Measurements from ENCODE around the gene CPT1A. TPM values are rescaled to one million over a fixed set of nuclear protein-coding genes. Genes with fewer than 3 reads are reported as not detected.

Gene CPT1A
- total RNA-seq, 1 donor: 29.3 TPM

- Histone ChIP-seq H3K27me3 (ENCODE audit: insufficient read depth, low read length) (no peaks in the 10 kb centered on the region), H3K27ac (ENCODE audit: low read depth, low read length) (no peak overlapping the region), H3K36me3 (ENCODE audit: insufficient read depth, low read length) (no peaks in the 10 kb centered on the region), H3K4me2 (ENCODE audit: insufficient read depth, low read length) (no peak overlapping the region), H4K20me1 (ENCODE audit: insufficient read depth, low read length) (peaks cover 35% of the 10 kb centered on the region), H3K4me3 (ENCODE audit: insufficient read depth, low read length) (no peak overlapping the region), H3K4me1 (ENCODE audit: insufficient read depth, low read length) (no peaks in the 10 kb centered on the region), H3K9me3 (ENCODE audit: low read depth, low read length) (no peaks in the 10 kb centered on the region), H3K79me2 (ENCODE audit: insufficient read depth, low read length) (peaks cover 74% of the 10 kb centered on the region), H2AFZ (ENCODE audit: low read length) (no peak overlapping the region)
- TF ChIP-seq CTCF (IDR thresholded peaks at IDR 0.05; ENCODE audit: extremely low read depth, low read depth, low read length): no peak
- DNase-seq (ENCODE audit: insufficient read length, low spot score, missing footprints): no peak
Measured at GRCh38 chr11:68819362-68819761, 22.4 kb downstream of the CPT1A start.

GRCh38 chr11:68818181-68818580, 23.5 kb downstream of the CPT1A start:
- no peaks in the 10 kb centered on the region for H3K9me3 ChIP-seq (ENCODE audit: low read depth, low read length)
- peaks cover 3% of the 10 kb centered on the region for H3K36me3 ChIP-seq (ENCODE audit: insufficient read depth, low read length)
- peaks cover 38% of the 10 kb centered on the region for H4K20me1 ChIP-seq (ENCODE audit: insufficient read depth, low read length)
- H3K27me3 ChIP-seq (ENCODE audit: insufficient read depth, low read length): no peaks in the 10 kb centered on the region
- peaks cover 70% of the 10 kb centered on the region for H3K79me2 ChIP-seq (ENCODE audit: insufficient read depth, low read length)
- H2AFZ ChIP-seq (ENCODE audit: low read length): no peak overlapping the region
- no peaks in the 10 kb centered on the region for H3K4me1 ChIP-seq (ENCODE audit: insufficient read depth, low read length)
- no peak for TF ChIP-seq CTCF (IDR thresholded peaks at IDR 0.05; ENCODE audit: extremely low read depth, low read depth, low read length)
- H3K4me3 ChIP-seq (ENCODE audit: insufficient read depth, low read length): no peak overlapping the region
- no peak overlapping the region for H3K4me2 ChIP-seq (ENCODE audit: insufficient read depth, low read length)
- no peak overlapping the region for H3K27ac ChIP-seq (ENCODE audit: low read depth, low read length)
- no peak for DNase-seq (ENCODE audit: insufficient read length, low spot score, missing footprints)

- peaks cover 64% of the 10 kb centered on the region for H3K79me2 ChIP-seq (ENCODE audit: insufficient read depth, low read length)
- no peak overlapping the region for H3K27ac ChIP-seq (ENCODE audit: low read depth, low read length)
- no peak for DNase-seq (ENCODE audit: insufficient read length, low spot score, missing footprints)
- H3K4me2 ChIP-seq (ENCODE audit: insufficient read depth, low read length): no peak overlapping the region
- H3K4me1 ChIP-seq (ENCODE audit: insufficient read depth, low read length): no peaks in the 10 kb centered on the region
- TF ChIP-seq CTCF (IDR thresholded peaks at IDR 0.05; ENCODE audit: extremely low read depth, low read depth, low read length): no peak
- peaks cover 37% of the 10 kb centered on the region for H4K20me1 ChIP-seq (ENCODE audit: insufficient read depth, low read length)
- no peaks in the 10 kb centered on the region for H3K27me3 ChIP-seq (ENCODE audit: insufficient read depth, low read length)
- no peaks in the 10 kb centered on the region for H3K9me3 ChIP-seq (ENCODE audit: low read depth, low read length)
- no peak overlapping the region for H2AFZ ChIP-seq (ENCODE audit: low read length)
- peaks cover 9% of the 10 kb centered on the region for H3K36me3 ChIP-seq (ENCODE audit: insufficient read depth, low read length)
- H3K4me3 ChIP-seq (ENCODE audit: insufficient read depth, low read length): no peak overlapping the region
Measured at GRCh38 chr11:68817554-68817953, 24.2 kb downstream of the CPT1A start.

GRCh38 chr11:68816917-68817419, 24.7 kb downstream of the CPT1A start:
- no peak for TF ChIP-seq CTCF (IDR thresholded peaks at IDR 0.05; ENCODE audit: extremely low read depth, low read depth, low read length)
- no peak overlapping the region for H3K4me3 ChIP-seq (ENCODE audit: insufficient read depth, low read length)
- no peak overlapping the region for H3K27ac ChIP-seq (ENCODE audit: low read depth, low read length)
- no peaks in the 10 kb centered on the region for H3K4me1 ChIP-seq (ENCODE audit: insufficient read depth, low read length)
- no peak overlapping the region for H2AFZ ChIP-seq (ENCODE audit: low read length)
- H3K36me3 ChIP-seq (ENCODE audit: insufficient read depth, low read length): peaks cover 15% of the 10 kb centered on the region
- no peak for DNase-seq (ENCODE audit: insufficient read length, low spot score, missing footprints)
- peaks cover 32% of the 10 kb centered on the region for H4K20me1 ChIP-seq (ENCODE audit: insufficient read depth, low read length)
- no peak overlapping the region for H3K4me2 ChIP-seq (ENCODE audit: insufficient read depth, low read length)
- no peaks in the 10 kb centered on the region for H3K9me3 ChIP-seq (ENCODE audit: low read depth, low read length)
- no peaks in the 10 kb centered on the region for H3K27me3 ChIP-seq (ENCODE audit: insufficient read depth, low read length)
- peaks cover 61% of the 10 kb centered on the region for H3K79me2 ChIP-seq (ENCODE audit: insufficient read depth, low read length)
